Measurements from ENCODE around the gene CREM. TPM values are rescaled to one million over a fixed set of nuclear protein-coding genes. Genes with fewer than 3 reads are reported as not detected.

The CREM gene
- total and polyA plus RNA-seq, 10 of the 15 experiments (the other 5 are each of a cell fraction or from before 2014, with no cell fraction given): 51.3 to 115 (median 70.6) TPM

DNA sequence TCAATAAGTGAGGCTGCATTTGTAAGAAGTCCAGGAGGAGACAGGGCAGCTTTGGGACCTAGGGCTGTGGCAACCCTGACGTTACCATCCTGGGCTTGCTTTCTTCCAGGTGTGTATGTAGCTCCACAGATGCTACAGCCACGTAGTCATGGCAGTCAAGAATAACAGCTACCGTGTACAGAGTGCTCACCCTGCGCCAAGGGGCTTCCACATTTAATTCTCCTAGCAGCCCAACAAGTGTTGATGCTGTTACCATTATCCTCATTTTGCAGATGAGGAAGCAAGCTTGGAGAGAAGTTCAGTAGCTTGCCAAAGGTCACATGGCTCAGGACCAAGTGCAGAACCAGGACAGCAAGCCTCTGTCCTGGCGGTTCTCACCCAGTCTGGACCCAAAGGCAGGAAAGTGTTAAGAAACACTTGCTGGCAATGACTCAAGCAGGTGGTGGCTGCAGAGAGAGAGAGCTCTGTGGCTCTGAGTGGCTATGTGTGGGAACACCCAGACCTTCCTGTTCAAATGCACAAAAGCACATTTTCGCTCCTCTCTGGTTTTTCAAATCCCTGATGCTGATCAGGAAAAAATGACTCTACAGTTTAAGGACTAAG lies 89.8 kb downstream of the CREM start:
- no peaks in the 10 kb centered on the region for H3K79me2 ChIP-seq (ENCODE audit: control insufficient read depth, insufficient read depth, low read length)
- no peaks in the 10 kb centered on the region for H3K36me3 ChIP-seq (ENCODE audit: control insufficient read depth in 2 of 2, insufficient read depth in 2 of 2, low read length in 1 of 2)
- H3K9ac ChIP-seq (ENCODE audit: control insufficient read depth, insufficient read depth, low read length): no peak overlapping the region
- TF ChIP-seq ZNF207 (IDR thresholded peaks at IDR 0.05; ENCODE audit: borderline replicate concordance) (no peak), HDAC6 (IDR thresholded peaks at IDR 0.05; ENCODE audit: unreplicated experiment) (no peak), REST (IDR thresholded peaks at IDR 0.05; ENCODE audit: low read depth, low read length) (no peak), PBX3 (IDR thresholded peaks at IDR 0.05; ENCODE audit: insufficient replicate concordance, low read depth, low read length) (no peak), IRF4 (IDR thresholded peaks at IDR 0.05; ENCODE audit: low read depth, low read length) (no peak), TCF12 (IDR thresholded peaks at IDR 0.05; ENCODE audit: low read depth, low read length) (no peak), MXI1 (IDR thresholded peaks at IDR 0.05; ENCODE audit: low read depth, low read length) (no peak), SREBF1 (IDR thresholded peaks at IDR 0.05; ENCODE audit: low read length) (no peak), BCL11A (IDR thresholded peaks at IDR 0.05; ENCODE audit: low read depth, low read length) (no peak), RFX5 (IDR thresholded peaks at IDR 0.05; ENCODE audit: low read depth, low read length) (no peak), RELA (IDR thresholded peaks at IDR 0.05; ENCODE audit: borderline replicate concordance, partially characterized antibody) (no peak)
- TF ChIP-seq, protein P1, sequence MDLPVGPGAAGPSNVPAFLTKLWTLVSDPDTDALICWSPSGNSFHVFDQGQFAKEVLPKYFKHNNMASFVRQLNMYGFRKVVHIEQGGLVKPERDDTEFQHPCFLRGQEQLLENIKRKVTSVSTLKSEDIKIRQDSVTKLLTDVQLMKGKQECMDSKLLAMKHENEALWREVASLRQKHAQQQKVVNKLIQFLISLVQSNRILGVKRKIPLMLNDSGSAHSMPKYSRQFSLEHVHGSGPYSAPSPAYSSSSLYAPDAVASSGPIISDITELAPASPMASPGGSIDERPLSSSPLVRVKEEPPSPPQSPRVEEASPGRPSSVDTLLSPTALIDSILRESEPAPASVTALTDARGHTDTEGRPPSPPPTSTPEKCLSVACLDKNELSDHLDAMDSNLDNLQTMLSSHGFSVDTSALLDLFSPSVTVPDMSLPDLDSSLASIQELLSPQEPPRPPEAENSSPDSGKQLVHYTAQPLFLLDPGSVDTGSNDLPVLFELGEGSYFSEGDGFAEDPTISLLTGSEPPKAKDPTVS (IDR thresholded peaks at IDR 0.05; ENCODE audit: low read depth, low read length): no peak
- TF ChIP-seq, protein P2, sequence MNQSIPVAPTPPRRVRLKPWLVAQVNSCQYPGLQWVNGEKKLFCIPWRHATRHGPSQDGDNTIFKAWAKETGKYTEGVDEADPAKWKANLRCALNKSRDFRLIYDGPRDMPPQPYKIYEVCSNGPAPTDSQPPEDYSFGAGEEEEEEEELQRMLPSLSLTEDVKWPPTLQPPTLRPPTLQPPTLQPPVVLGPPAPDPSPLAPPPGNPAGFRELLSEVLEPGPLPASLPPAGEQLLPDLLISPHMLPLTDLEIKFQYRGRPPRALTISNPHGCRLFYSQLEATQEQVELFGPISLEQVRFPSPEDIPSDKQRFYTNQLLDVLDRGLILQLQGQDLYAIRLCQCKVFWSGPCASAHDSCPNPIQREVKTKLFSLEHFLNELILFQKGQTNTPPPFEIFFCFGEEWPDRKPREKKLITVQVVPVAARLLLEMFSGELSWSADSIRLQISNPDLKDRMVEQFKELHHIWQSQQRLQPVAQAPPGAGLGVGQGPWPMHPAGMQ (IDR thresholded peaks at IDR 0.05; ENCODE audit: borderline replicate concordance): no peak
- H2AFZ ChIP-seq (ENCODE audit: control insufficient read depth, low read depth, low read length): no peak overlapping the region
- no peak overlapping the region for H3K4me3 ChIP-seq
- in situ Hi-C loops (cut with MboI): loop anchor here (5.0 kb wide), 1 partner anchor 94 kb away; no protein-coding TSS in a partner anchor
- 85% methylated on average over 6 of the region's 6 CpGs for WGBS (ENCODE audit: insufficient coverage, insufficient replicate concordance, low lambda C conversion rate, missing lambda C conversion rate)
- no peaks in the 10 kb centered on the region for H4K20me1 ChIP-seq (ENCODE audit: control insufficient read depth, insufficient read depth)
- ATAC-seq (no peak), DNase-seq (ENCODE audit: low read depth, low spot score) (no peak), FAIRE-seq (no peak)
- SMC1A ChIA-PET (ENCODE audit: uncharacterized antibody, unreplicated experiment): interaction anchor here (0.6 to 10.6 kb wide), 14 partner anchors 10 to 754 kb away, joined by 3 to 281 read pairs (median 8); partner anchors contain the start of gene CREM
- POLR2A ChIA-PET: interaction anchor here (2.3 kb wide), 1 partner anchor 21 kb away, joined by 8 read pairs; no protein-coding TSS in a partner anchor
- no peaks in the 10 kb centered on the region for H3K27me3 ChIP-seq (replicated peaks in 1 of 2; ENCODE audit: control insufficient read depth in 2 of 2, insufficient read depth in 2 of 2, low read length in 1 of 2)
- intact Hi-C loops (cut with micrococcal nuclease; ENCODE audit: unreplicated experiment): loop anchor here (10.0 kb wide), 1 partner anchor 552 kb away; no protein-coding TSS in a partner anchor
- BruUV-seq (replicated peaks): no TSS peak
- no peaks in the 10 kb centered on the region for H3K9me3 ChIP-seq (replicated peaks; ENCODE audit: control insufficient read depth, insufficient read depth, low read length)
- no peak overlapping the region for H3K27ac ChIP-seq (ENCODE audit: control insufficient read depth, insufficient read depth)
- H3K4me1 ChIP-seq (ENCODE audit: control insufficient read depth, insufficient read depth, low read length): peaks cover 12% of the 10 kb centered on the region
- RAD21 ChIA-PET (ENCODE audit: unreplicated experiment): interaction anchor here (0.6 to 8.9 kb wide), 11 partner anchors 10 to 458 kb away, joined by 3 to 137 read pairs (median 5); partner anchors contain the start of gene CREM
- CTCF ChIA-PET: interaction anchor here (0.8 to 16.4 kb wide), 13 partner anchors 8 to 560 kb away, joined by 3 to 378 read pairs (median 4); partner anchors contain the start of gene CREM
- H3K4me2 ChIP-seq (ENCODE audit: control insufficient read depth, insufficient read depth): no peak overlapping the region

Data from GM12878 (cell line).